ENCODE data around the gene GJB4. TPM values are rescaled to one million over a fixed set of nuclear protein-coding genes. Genes with fewer than 3 reads are reported as not detected.

The GJB4 gene
- total and polyA plus RNA-seq, 4 donors = not detected

- Histone ChIP-seq H3K9me3 (ENCODE audit: control insufficient read depth in 4 of 4, low read length in 3 of 4) (peaks cover 0 to 2% (median 0%) of the 10 kb centered on the region in 4 donors), H3K9ac (ENCODE audit: low read depth in 1 of 2, low read length in 2 of 2) (no peak overlapping the region), H3K27me3 (ENCODE audit: control insufficient read depth in 4 of 4, insufficient read depth in 4 of 4, low read length in 3 of 4) (no peaks in the 10 kb centered on the region), H3K4me1 (ENCODE audit: control insufficient read depth in 4 of 4, insufficient read depth in 4 of 4, low read length in 3 of 4) (peaks cover 0 to 4% (median 0%) of the 10 kb centered on the region in 4 donors), H3K4me3 (ENCODE audit: low read depth in 1 of 3, low read length in 3 of 3) (no peak overlapping the region), H3K36me3 (ENCODE audit: control insufficient read depth in 4 of 4, insufficient read depth in 3 of 4, low read depth in 1 of 4, low read length in 3 of 4) (no peaks in the 10 kb centered on the region), H3K27ac (ENCODE audit: low read depth in 1 of 2, low read length in 2 of 2) (no peak overlapping the region)
- TF ChIP-seq HNF4G (IDR thresholded peaks at IDR 0.05) = no peak
- 86% methylated on average over 6 of the region's 6 CpGs for WGBS
- DNase-seq (ENCODE audit: low spot score) = no peak
These were observed 40.7 kb downstream of the GJB4 start for GRCh38 chr1:34800214-34800613.

GRCh38 chr1:34803770-34804169 lies 44.2 kb downstream of the GJB4 start:
- Histone ChIP-seq H3K9ac (ENCODE audit: low read depth in 1 of 2, low read length in 2 of 2) (no peak overlapping the region), H3K27me3 (ENCODE audit: control insufficient read depth in 4 of 4, insufficient read depth in 4 of 4, low read length in 3 of 4) (no peaks in the 10 kb centered on the region), H3K27ac (ENCODE audit: low read depth in 1 of 2, low read length in 2 of 2) (no peak overlapping the region), H3K36me3 (ENCODE audit: control insufficient read depth in 4 of 4, insufficient read depth in 3 of 4, low read depth in 1 of 4, low read length in 3 of 4) (no peaks in the 10 kb centered on the region), H3K4me1 (ENCODE audit: control insufficient read depth in 4 of 4, insufficient read depth in 4 of 4, low read length in 3 of 4) (no peaks in the 10 kb centered on the region), H3K9me3 (ENCODE audit: control insufficient read depth in 4 of 4, low read length in 3 of 4) (peaks cover 0 to 2% (median 0%) of the 10 kb centered on the region in 4 donors), H3K4me3 (ENCODE audit: low read depth in 1 of 3, low read length in 3 of 3) (no peak overlapping the region)
- no peak for DNase-seq (ENCODE audit: low spot score)
- no peak for TF ChIP-seq FOXA1 (IDR thresholded peaks at IDR 0.05)
- no peak for TF ChIP-seq FOXA2 (IDR thresholded peaks at IDR 0.05)
- no peak for TF ChIP-seq RXRA (IDR thresholded peaks at IDR 0.05)
- no peak for TF ChIP-seq JUND (IDR thresholded peaks at IDR 0.05)
- TF ChIP-seq RAD21 (IDR thresholded peaks at IDR 0.05) = no peak
- no peak for TF ChIP-seq CTCF (IDR thresholded peaks at IDR 0.05; ENCODE audit: low read depth, low read length, missing input control)
- TF ChIP-seq ATF3 (IDR thresholded peaks at IDR 0.05) = no peak
- no peak for TF ChIP-seq YY1 (IDR thresholded peaks at IDR 0.05)
- no peak for TF ChIP-seq SP1 (IDR thresholded peaks at IDR 0.05)
- TF ChIP-seq GABPA (IDR thresholded peaks at IDR 0.05 in 1 of 2, conservative IDR thresholded peaks at IDR 0.05 in 1 of 2) = no peak
- TF ChIP-seq REST (IDR thresholded peaks at IDR 0.05) = no peak
- no peak for TF ChIP-seq HNF4A (conservative IDR thresholded peaks at IDR 0.05)
- WGBS = 98% methylated on average over 3 of the region's 3 CpGs

- H3K9me3 ChIP-seq (ENCODE audit: control insufficient read depth in 4 of 4, low read length in 3 of 4) = peaks cover 0 to 2% (median 0%) of the 10 kb centered on the region in 4 donors
- WGBS = 82% methylated on average over 3 of the region's 3 CpGs
- no peak overlapping the region for H3K27ac ChIP-seq (ENCODE audit: low read depth in 1 of 2, low read length in 2 of 2)
- H3K27me3 ChIP-seq (ENCODE audit: control insufficient read depth in 4 of 4, insufficient read depth in 4 of 4, low read length in 3 of 4) = no peaks in the 10 kb centered on the region
- no peak for DNase-seq (ENCODE audit: low spot score)
- no peaks in the 10 kb centered on the region for H3K36me3 ChIP-seq (ENCODE audit: control insufficient read depth in 4 of 4, insufficient read depth in 3 of 4, low read depth in 1 of 4, low read length in 3 of 4)
- no peaks in the 10 kb centered on the region for H3K4me1 ChIP-seq (ENCODE audit: control insufficient read depth in 4 of 4, insufficient read depth in 4 of 4, low read length in 3 of 4)
- H3K9ac ChIP-seq (ENCODE audit: low read depth in 1 of 2, low read length in 2 of 2) = no peak overlapping the region
- no peak overlapping the region for H3K4me3 ChIP-seq (ENCODE audit: low read depth in 1 of 3, low read length in 3 of 3)
- TF ChIP-seq ATF3 (IDR thresholded peaks at IDR 0.05) (no peak), HNF4G (IDR thresholded peaks at IDR 0.05) (no peak), RXRA (IDR thresholded peaks at IDR 0.05) (no peak), REST (IDR thresholded peaks at IDR 0.05) (no peak), CTCF (IDR thresholded peaks at IDR 0.05; ENCODE audit: low read depth, low read length, missing input control) (no peak), SP1 (IDR thresholded peaks at IDR 0.05) (no peak), NR2F2 (IDR thresholded peaks at IDR 0.05) (no peak), FOXA1 (IDR thresholded peaks at IDR 0.05) (no peak), MAX (IDR thresholded peaks at IDR 0.05) (no peak), EGR1 (IDR thresholded peaks at IDR 0.05; ENCODE audit: low read depth in 2 of 2) (no peak)
These were observed 46.9 kb downstream of the GJB4 start for GRCh38 chr1:34806396-34806795.
